CD4-positive, alpha-beta T cell treated with Interleukin-21 for 1 hour (primary cell): Measurements from ENCODE around the gene TNS2.
"Not testable (repeated sequence)": the region's sequence is repeated elsewhere in the genome, so short reads cannot be mapped to it uniquely, and the experiment has no call there.

Source experiments
- DNase-seq: peaks from one replicate; pipeline ENCODE4 v3.0.0-alpha.2; 2020

The TNS2 gene

DNA sequence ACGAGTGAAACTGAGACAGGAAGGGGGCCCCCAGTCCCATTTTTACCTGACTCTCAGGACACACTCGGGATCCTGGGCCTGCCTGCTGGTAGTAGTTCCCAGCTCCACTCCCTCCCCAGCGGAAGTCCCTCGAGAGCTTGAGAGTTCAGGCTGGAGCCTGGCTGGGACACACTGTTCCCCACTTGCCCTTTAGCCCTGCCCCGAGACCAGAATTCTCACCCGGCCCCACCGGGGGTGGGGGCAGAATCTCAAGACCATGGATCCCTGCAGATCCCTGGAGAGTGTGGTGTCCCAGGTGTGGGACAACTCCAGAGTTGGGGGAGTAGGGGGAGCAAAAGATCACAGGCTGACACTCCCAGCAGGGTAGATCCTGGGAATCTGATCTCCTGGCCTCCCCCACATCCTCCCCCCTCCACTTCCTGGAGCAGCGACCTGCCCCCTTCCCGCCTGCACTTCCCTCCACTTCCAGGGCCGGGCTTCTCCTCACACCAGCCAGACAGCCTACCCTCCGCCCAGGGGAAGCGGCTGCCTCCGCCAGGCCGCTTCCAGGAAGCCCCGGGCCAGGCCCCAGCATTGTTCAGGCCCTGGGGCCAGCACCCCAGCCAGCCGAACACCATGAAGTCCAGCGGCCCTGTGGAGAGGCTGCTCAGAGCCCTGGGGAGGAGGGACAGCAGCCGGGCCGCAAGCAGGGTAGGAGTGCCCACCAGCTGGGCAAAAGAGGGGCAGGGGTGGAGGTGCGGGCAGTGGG, at the start of gene TNS2:
Gene TNS2 (plus strand): TSS at position 495 of the 748 bp plus-strand sequence. CDS start 121 bp downstream, at position 616.
- DNase-seq, result no peak

DNA sequence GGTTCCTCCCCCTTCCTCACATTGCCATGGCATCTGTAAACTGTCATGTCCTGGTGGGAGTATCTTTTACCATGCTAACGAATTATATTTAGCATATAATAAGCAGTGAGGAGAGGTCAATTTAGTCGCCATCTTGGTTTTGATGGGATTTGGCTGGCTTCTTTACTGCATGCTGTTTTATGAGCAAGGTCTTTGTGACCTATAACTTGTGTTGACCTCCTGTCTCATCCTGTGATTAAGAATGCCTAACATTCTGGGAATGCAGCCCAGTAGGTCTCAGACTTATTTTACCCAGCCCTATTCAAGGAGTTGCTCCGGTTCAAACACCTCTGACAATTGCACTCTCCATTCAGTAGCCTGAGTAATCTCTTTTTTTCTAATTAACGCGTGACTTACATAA, 45.7 kb upstream of the TNS2 start:
- DNase-seq, result no peak

GRCh38 chr12:53004582-53004981, 45.3 kb upstream of the TNS2 start:
- DNase-seq, result no peak

DNA sequence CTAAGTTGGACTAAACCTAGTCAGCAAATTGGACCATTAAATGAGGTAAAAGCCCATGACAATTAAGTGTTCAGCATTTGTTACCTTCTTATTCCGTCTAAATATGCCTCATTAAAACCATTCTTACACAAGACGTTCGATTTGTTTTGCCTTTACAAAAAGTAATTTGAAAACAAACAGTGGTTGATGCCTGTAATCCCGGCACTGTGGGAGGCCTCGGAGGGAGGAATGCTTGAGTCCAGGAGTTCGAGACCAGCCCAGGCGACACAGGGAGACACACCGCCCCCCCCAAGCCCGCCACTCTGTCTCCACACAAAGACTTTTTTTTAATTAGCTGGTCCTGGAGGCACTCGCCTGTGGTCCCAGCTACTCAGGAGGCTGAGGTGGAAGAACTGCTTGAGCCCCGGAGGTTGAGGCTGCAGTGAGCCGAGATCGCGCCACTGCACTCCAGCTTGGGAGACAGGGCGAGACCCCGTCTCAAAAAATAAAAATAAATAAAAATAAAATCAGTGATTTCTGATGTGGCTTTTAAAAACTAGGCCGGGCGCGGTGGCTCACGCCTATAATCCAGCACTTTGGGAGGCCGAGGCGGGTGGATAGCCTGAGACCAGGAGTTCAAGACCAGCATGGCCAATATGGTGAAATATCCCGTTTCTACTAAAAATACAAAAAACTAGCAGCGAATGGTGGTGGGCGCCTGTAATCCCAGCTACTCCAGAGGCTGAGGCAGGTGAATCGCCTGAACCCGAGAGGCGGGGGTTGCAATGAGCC, 44.5 kb upstream of the TNS2 start:
- no peak for DNase-seq

DNA sequence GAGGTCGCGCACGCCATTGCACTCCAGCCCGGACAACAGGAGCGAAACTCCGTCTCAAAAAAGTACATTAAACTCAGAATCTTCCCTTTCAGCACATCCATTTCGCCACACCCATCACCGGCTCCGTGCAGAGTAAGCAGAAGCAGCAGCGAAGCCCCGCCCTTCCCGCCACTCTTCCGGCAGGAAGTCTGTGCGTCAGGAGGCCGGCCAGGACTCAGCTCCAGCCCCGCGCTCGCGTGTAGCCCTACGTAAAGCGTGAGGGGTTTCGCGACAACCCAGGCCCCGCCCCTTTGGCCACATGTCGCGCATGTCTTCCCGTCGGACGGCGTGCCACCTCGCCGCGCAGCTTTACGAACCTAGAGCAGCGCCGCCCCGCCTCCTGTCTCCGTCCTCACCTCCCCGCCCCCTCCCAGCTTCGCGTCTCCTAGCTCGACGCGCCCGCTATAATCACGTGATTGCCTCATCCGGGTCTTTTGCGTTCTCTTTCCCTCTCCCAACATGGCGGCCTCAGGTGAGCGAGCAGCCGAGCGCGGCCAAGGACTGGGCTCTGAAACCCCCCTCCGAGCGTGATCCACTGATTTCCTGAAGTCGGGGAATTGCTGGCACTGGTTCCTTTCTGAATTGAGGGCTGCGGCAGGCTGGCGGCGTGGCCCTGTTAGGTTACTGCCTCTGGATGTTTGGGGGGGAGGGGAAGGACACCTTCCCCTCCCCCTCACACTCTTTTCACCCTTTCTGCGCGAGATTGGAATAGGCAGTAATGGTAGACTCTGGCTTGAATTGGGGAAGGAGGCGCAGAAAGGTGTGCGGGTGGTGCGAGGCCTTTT, 43.7 kb upstream of the TNS2 start, which contains the start of gene EIF4B:
Gene EIF4B (plus strand): TSS at position 471 of the 824 bp plus-strand sequence. CDS start 28 bp downstream, at position 499.
- peak; percentile 100 for DNase-seq

- peak; percentile 80 for DNase-seq
Observed at GRCh38 chr12:53006810-53007309, 43.0 kb upstream of the TNS2 start.

DNA sequence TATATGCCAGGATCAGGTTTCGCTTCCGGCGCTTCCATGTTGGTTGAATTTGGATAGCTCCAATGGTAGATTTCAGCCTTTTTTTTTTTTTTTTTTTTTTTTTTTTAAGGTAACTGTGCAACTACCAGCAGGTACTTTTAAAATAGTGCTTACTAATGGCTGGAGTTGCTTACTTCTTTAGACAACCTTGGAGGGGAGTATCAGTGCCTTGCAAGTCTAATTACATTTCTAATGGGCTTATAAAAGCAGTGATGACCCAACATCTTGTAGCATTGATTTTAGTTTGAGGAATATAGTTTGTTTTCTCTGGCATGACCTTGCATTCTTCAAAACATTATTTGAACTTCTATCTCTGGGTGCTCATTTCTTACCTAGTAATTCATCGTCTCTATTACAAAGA, 42.5 kb upstream of the TNS2 start:
- no peak for DNase-seq

DNA sequence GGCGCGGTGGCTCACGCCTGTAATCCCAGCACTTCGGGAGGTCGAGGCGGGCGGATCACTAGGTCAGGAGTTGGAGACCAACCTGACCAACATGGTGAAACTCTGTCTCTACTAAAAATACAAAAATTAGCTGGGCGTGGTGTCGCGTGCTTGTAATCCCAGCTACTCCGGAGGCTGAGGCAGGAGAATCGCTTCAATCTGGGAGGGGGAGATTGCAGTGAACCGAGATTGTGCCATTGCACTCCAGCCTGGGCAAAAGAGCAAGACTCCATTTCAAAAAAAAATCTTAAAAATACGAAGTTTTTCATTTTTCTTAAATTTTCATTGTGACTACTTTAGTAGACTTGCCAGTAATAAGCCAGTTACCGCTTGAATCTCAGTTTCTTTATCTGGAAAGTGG, 41.1 kb upstream of the TNS2 start:
- DNase-seq, result not testable (repeated sequence)

- no peak for DNase-seq
Observed at GRCh38 chr12:53010955-53011354, 38.9 kb upstream of the TNS2 start.

- no peak for DNase-seq
Observed at GRCh38 chr12:53011889-53012288, 38.0 kb upstream of the TNS2 start.

DNA sequence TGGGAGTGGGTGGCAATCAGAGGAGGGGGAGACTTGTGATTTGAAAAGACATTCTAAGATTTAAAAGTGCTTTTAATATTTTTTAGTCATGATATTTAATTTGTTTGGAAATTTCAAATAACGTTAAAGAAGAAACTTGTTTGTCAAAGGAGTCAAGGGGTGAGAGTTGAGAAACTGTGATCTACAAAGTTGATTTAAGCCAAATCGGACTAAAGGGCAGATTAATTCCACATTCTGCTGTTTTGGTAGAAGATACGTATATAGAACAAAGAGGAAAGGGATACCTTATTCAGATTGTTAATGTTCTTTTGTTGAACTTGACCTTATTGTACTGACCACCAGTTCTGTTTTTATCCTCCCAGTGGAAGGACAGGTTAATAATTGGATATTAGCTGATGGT, 36.9 kb upstream of the TNS2 start:
- no peak for DNase-seq

- DNase-seq, result no peak
Observed at GRCh38 chr12:53014709-53015108, 35.2 kb upstream of the TNS2 start.

DNA sequence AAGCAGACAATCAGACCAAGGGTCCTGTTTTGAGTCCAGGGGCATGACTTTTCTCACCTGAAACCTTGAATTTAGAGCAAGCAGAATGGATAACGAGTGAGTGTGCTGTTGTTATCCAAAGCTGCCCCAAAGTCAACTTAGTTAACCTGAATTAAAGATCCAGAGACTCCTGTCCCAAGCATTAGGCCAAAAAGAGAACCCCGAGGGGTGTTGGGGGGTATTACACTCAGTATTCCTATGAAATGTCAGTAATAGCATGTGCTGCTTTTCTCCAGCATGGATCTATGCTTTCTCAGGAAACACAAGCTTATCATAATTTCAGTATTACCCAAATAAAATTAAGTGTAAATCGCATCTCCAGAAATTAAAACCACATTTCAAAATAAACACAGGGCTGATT, 24.6 kb upstream of the TNS2 start:
- DNase-seq, result no peak

GRCh38 chr12:53027014-53027413, 22.9 kb upstream of the TNS2 start:
- DNase-seq, result not testable (repeated sequence)

DNA sequence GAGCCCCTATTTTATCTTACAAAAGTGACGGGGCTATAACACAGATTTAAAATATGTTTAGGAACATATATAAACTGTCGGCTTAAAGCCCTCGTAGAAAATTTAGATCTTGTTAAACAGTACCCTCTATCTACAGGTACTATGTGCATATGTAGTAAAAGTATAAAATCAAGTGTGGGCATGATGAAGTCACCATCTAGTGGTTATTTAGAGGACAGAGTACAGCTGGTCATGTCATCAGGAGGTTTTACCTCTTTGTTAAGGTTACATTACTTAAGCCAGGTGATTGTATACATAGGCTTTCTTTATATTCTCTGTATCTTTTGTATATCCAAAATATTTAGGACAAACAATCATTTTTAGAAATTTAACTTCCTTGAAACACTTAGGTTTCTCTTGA, 18.2 kb upstream of the TNS2 start:
- no peak for DNase-seq

DNA sequence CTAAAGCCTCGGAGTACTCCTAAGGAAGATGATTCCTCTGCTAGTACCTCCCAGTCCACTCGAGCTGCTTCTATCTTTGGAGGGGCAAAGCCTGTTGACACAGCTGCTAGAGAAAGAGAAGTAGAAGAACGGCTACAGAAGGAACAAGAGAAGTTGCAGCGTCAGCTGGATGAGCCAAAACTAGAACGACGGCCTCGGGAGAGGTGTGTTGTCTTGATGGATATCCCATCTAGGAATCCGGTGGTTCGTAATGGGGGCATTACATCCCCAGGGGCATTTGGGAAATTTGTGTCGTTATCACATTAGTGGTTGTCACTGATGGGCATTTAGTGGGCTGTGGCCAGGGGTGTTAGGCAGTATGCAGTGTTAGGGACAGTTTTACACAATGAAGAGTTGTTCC, 16.0 kb upstream of the TNS2 start:
- not testable (repeated sequence) for DNase-seq

GRCh38 chr12:53034459-53034858, 15.4 kb upstream of the TNS2 start:
- no peak for DNase-seq

- DNase-seq, result no peak
Observed at GRCh38 chr12:53036802-53037201, 13.1 kb upstream of the TNS2 start.

GRCh38 chr12:53039851-53040250, 10.0 kb upstream of the TNS2 start:
- DNase-seq, result no peak

DNA sequence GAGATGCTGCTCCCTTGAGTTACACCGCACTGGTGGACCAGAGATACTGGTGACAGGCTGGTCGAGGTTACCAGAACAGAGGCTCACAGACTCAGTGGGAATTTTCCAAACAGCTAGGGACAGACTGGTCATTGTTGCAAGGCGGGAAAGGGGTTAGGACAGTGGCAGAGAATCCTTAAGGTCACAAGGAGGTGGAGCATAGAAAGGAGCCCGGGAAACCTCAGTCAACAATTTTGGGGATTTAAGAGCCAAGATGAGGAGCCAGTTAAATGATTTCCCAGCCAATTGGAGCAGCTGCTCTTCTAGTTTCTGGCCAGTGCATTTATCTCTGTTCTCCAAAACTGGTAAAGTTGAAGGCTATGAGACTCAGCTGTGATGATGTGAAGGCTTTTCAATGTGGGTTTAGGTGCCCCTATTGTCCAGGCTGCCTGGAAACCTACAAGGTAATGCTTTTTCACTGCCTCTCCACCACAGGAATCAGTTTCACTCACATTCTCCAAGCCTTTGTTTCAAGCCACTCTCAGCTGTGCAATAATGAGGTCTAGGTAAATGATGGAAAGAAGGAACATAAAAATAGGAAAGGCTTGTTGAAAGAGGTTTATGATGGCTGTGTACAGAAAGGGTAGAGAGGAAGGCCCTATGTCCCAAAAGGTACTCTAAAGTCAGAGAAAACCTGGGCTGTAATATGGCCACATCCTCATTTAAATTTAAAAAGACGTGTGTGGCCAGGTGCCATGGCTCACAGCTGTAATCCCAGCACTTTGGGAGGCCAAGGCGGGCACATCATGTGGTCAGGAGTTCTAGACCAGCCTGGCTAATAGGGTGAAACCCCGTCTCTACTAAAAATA, 7.0 kb upstream of the TNS2 start:
- no peak for DNase-seq

DNA sequence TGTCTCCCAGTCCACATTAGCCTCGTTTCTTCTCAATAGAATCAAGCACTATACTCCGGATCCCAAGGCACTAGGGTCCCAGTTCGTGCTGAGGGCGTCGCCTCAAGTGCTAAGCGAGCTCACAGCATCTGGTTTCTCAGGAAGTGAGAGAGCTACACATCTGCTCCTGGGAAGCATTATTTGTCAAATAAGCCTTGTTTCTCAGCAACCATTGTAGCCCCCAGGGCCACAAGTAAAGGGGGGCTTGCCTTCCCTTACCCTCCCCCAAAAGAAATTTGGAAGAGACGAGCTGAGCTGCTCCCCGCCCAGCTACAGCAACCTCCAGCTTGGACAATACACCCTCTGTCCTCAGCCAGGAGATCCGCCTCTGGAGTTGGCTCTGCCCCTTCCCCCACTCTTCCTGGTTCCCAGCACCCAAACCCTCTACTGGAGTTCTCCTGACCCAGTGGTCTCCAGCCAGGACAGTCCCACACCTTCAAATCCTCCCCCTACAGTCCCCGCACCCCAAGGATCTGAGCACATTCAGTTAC, 5.7 kb upstream of the TNS2 start:
- DNase-seq, result no peak
